H7 (cell line): ENCODE results near the gene PCF11. TPM values are rescaled to one million over a fixed set of nuclear protein-coding genes. Genes with fewer than 3 reads are reported as not detected.

Experiments used
- DNase-seq: peaks from one replicate; pipeline ENCODE4 v3.0.0; 2012
- H3K27me3 ChIP-seq: 2 replicates; pipeline ENCODE4 v1.6.0; 2011; ENCODE audit warnings: mild to moderate bottlenecking, low read length; ENCODE audit not compliant: control insufficient read depth, insufficient read depth
- H3K36me3 ChIP-seq: replicated peaks from 2 replicates; pipeline ENCODE4 v1.5.1; 2011; ENCODE audit warnings: low read length; ENCODE audit not compliant: control insufficient read depth, insufficient read depth
- H3K4me3 ChIP-seq: 2 replicates; pipeline ENCODE4 v1.5.1; 2011; ENCODE audit warnings: low read depth, mild to moderate bottlenecking, control low read depth, low read length, moderate library complexity; ENCODE audit not compliant: insufficient read depth
- total RNA-seq: library from RNA; depleted of rRNA; stranded (reverse); fragments of >200 nt; shearing (Covaris generic); gene quantifications from 2 replicates; pipeline ENCODE4 v1.2.3, GENCODE V29; 2014

Gene PCF11
- total RNA-seq, 1 experiment from 2014 or later: 25.4 TPM

- no peak for DNase-seq
- no peak overlapping the region for H3K4me3 ChIP-seq
- peaks cover 3% of the 10 kb centered on the region for H3K36me3 ChIP-seq
- H3K27me3 ChIP-seq: no peaks in the 10 kb centered on the region
Measured at GRCh38 chr11:83161610-83162199, 4.8 kb downstream of the PCF11 start.

- Histone ChIP-seq H3K27me3 (no peaks in the 10 kb centered on the region), H3K36me3 (peaks cover 6% of the 10 kb centered on the region), H3K4me3 (no peak overlapping the region)
- DNase-seq: no peak
Measured at GRCh38 chr11:83162377-83162776, 5.4 kb downstream of the PCF11 start.

GRCh38 chr11:83166193-83166866 is 9.4 kb downstream of the PCF11 start:
- peaks cover 20% of the 10 kb centered on the region for H3K36me3 ChIP-seq
- DNase-seq: no peak
- no peak overlapping the region for H3K4me3 ChIP-seq
- no peaks in the 10 kb centered on the region for H3K27me3 ChIP-seq

GRCh38 chr11:83168756-83169155 is 11.8 kb downstream of the PCF11 start:
- H3K4me3 ChIP-seq: no peak overlapping the region
- no peak for DNase-seq
- H3K36me3 ChIP-seq: peaks cover 20% of the 10 kb centered on the region
- H3K27me3 ChIP-seq: no peaks in the 10 kb centered on the region

GRCh38 chr11:83170865-83171264 is 13.9 kb downstream of the PCF11 start:
- Histone ChIP-seq H3K27me3 (no peaks in the 10 kb centered on the region), H3K4me3 (no peak overlapping the region), H3K36me3 (peaks cover 22% of the 10 kb centered on the region)
- DNase-seq: no peak

GRCh38 chr11:83172551-83172950 is 15.6 kb downstream of the PCF11 start:
- H3K27me3 ChIP-seq: no peaks in the 10 kb centered on the region
- no peak for DNase-seq
- H3K4me3 ChIP-seq: no peak overlapping the region
- H3K36me3 ChIP-seq: peaks cover 17% of the 10 kb centered on the region

GRCh38 chr11:83174008-83174407 is 17.1 kb downstream of the PCF11 start:
- DNase-seq: no peak
- H3K36me3 ChIP-seq: peaks cover 8% of the 10 kb centered on the region
- H3K4me3 ChIP-seq: no peak overlapping the region
- H3K27me3 ChIP-seq: no peaks in the 10 kb centered on the region

GRCh38 chr11:83175815-83176214 is 18.9 kb downstream of the PCF11 start:
- no peak overlapping the region for H3K4me3 ChIP-seq
- no peak for DNase-seq
- no peaks in the 10 kb centered on the region for H3K27me3 ChIP-seq
- peaks cover 7% of the 10 kb centered on the region for H3K36me3 ChIP-seq

- DNase-seq: no peak
- Histone ChIP-seq H3K4me3 (no peak overlapping the region), H3K27me3 (no peaks in the 10 kb centered on the region), H3K36me3 (peaks cover 11% of the 10 kb centered on the region)
Measured at GRCh38 chr11:83181815-83182214, 24.9 kb downstream of the PCF11 start.

- no peak for DNase-seq
- H3K36me3 ChIP-seq: peaks cover 9% of the 10 kb centered on the region
- no peak overlapping the region for H3K4me3 ChIP-seq
- H3K27me3 ChIP-seq: no peaks in the 10 kb centered on the region
Measured at GRCh38 chr11:83185767-83186166, 28.8 kb downstream of the PCF11 start.

GRCh38 chr11:83187465-83187864 is 30.5 kb downstream of the PCF11 start:
- no peaks in the 10 kb centered on the region for H3K27me3 ChIP-seq
- DNase-seq: no peak
- H3K36me3 ChIP-seq: peaks cover 10% of the 10 kb centered on the region
- no peak overlapping the region for H3K4me3 ChIP-seq

- Histone ChIP-seq H3K27me3 (peaks cover 2% of the 10 kb centered on the region), H3K36me3 (peaks cover 3% of the 10 kb centered on the region), H3K4me3 (no peak overlapping the region)
- DNase-seq: no peak
Measured at GRCh38 chr11:83191491-83191890, 34.6 kb downstream of the PCF11 start.

- Histone ChIP-seq H3K36me3 (peaks cover 3% of the 10 kb centered on the region), H3K4me3 (no peak overlapping the region)
- DNase-seq: no peak
Measured at GRCh38 chr11:83191986-83192385, 35.1 kb downstream of the PCF11 start.

GRCh38 chr11:83192606-83193245 is 35.8 kb downstream of the PCF11 start:
- Histone ChIP-seq H3K36me3 (peaks cover 3% of the 10 kb centered on the region), H3K27me3 (peaks cover 2% of the 10 kb centered on the region), H3K4me3 (peak overlapping the region; percentile 66)
- DNase-seq: no peak

More at GRCh38 chr11:83191986-83192385, 35.1 kb downstream of the PCF11 start:
- peaks cover 2% of the 10 kb centered on the region for H3K27me3 ChIP-seq
